GM12878 (cell line): ENCODE results near the gene INHBA. TPM values are rescaled to one million over a fixed set of nuclear protein-coding genes. Genes with fewer than 3 reads are reported as not detected.

Experiments used
- ATAC-seq: fragments of 200-7000 bp; cut with Tn5 transposase; 3 replicates; pipeline ENCODE4 v1.9.1; 2020; ENCODE audit warnings: mild to moderate bottlenecking, moderate library complexity
- BruUV-seq: library from RNA; stranded (reverse); fragments of 400-500 nt; replicated peaks from 2 replicates; lab custom pipeline; 2021; lab: Mats Ljungman, UMichigan
- CTCF ChIA-PET: fragments of 300-600 bp; sonication (Branson Sonifier 250); formaldehyde crosslinking; extraction: SDS; loops from one replicate; lab custom pipeline; 2021; ENCODE audit warnings: inconsistent platforms; lab: Yijun Ruan, JAX
- POLR2A ChIA-PET: fragments of 350-600 bp; formaldehyde crosslinking; extraction: SDS; loops from one replicate; lab custom pipeline; 2021; ENCODE audit warnings: inconsistent platforms; lab: Charles Lee
- RAD21 ChIA-PET: fragments of 300-600 bp; sonication (Branson Sonifier 250); formaldehyde crosslinking; loops from one replicate; lab custom pipeline; 2023; ENCODE audit warnings: antibody characterized with exemption; ENCODE audit not compliant: unreplicated experiment; lab: Charles Lee
- SMC1A ChIA-PET: fragments of 300-600 bp; sonication (Branson Sonifier 250); formaldehyde crosslinking; loops from one replicate; lab custom pipeline; 2023; ENCODE audit not compliant: unreplicated experiment, uncharacterized antibody; lab: Charles Lee
- DNase-seq: peaks from one replicate; pipeline ENCODE4 v3.0.0-alpha.2; 2011; ENCODE audit warnings: low read depth, low spot score
- FAIRE-seq: peaks from 3 replicates; lab custom pipeline; 2011; peaks lifted over from hg19 to GRCh38; lab: Jason Lieb, UNC
- H2AFZ ChIP-seq: 2 replicates; pipeline ENCODE4 v1.6.0; 2011; ENCODE audit warnings: low read depth, low read length, control low read depth; ENCODE audit not compliant: control insufficient read depth
- H3K27ac ChIP-seq: 2 replicates; pipeline ENCODE4 v1.5.1; 2011; ENCODE audit warnings: control low read depth; ENCODE audit not compliant: control insufficient read depth, insufficient read depth
- H3K27me3 ChIP-seq, 2 experiments: replicated peaks in 1 of 2; 2 replicates each; pipeline versions ENCODE4 v1.6.0 to v1.6.1; 2011; ENCODE audit warnings: low read length in 1 of 2; ENCODE audit not compliant: control insufficient read depth in 2 of 2, insufficient read depth in 2 of 2
- H3K36me3 ChIP-seq, 2 experiments: 2 replicates each; pipeline ENCODE4 v1.5.1; 2011; ENCODE audit warnings: low read length in 1 of 2; ENCODE audit not compliant: control insufficient read depth in 2 of 2, insufficient read depth in 2 of 2
- H3K4me1 ChIP-seq: 2 replicates; pipeline ENCODE4 v1.6.1; 2011; ENCODE audit warnings: mild to moderate bottlenecking, low read length, moderate library complexity, mixed read lengths; ENCODE audit not compliant: control insufficient read depth, insufficient read depth
- H3K4me2 ChIP-seq: 2 replicates; pipeline ENCODE4 v1.6.0; 2011; ENCODE audit warnings: control low read depth; ENCODE audit not compliant: control insufficient read depth, insufficient read depth
- H3K4me3 ChIP-seq: fragments of 200-600 bp; sonication (generic); 2 replicates; pipeline ENCODE4 v1.5.1; 2016
- H3K79me2 ChIP-seq: 2 replicates; pipeline ENCODE4 v1.6.0; 2011; ENCODE audit warnings: low read length; ENCODE audit not compliant: control insufficient read depth, insufficient read depth
- H3K9ac ChIP-seq: 2 replicates; pipeline ENCODE4 v1.8.0; 2011; ENCODE audit warnings: low read length, control low read depth, mixed read lengths; ENCODE audit not compliant: control insufficient read depth, insufficient read depth
- H3K9me3 ChIP-seq: replicated peaks from 3 replicates; pipeline ENCODE4 v1.5.1; 2011; ENCODE audit warnings: mild to moderate bottlenecking, low read length; ENCODE audit not compliant: control insufficient read depth, insufficient read depth
- H4K20me1 ChIP-seq: 2 replicates; pipeline ENCODE4 v1.6.0; 2011; ENCODE audit not compliant: control insufficient read depth, insufficient read depth
- ATF7 ChIP-seq: fragments of 450-650 bp; IDR thresholded peaks from 2 replicates; pipeline ENCODE4 v1.6.1; 2016; ENCODE audit warnings: low read depth, mild to moderate bottlenecking
- CREB1 ChIP-seq: IDR thresholded peaks from 2 replicates; pipeline ENCODE4 v1.6.1; 2012; ENCODE audit warnings: low read depth, mild to moderate bottlenecking, inconsistent platforms
- HDAC6 ChIP-seq: fragments of 200-600 bp; sonication (generic); IDR thresholded peaks from one replicate; pipeline ENCODE4 v1.8.0; 2017; ENCODE audit warnings: antibody characterized with exemption; ENCODE audit not compliant: unreplicated experiment
- PML ChIP-seq: IDR thresholded peaks from 2 replicates; pipeline ENCODE4 v1.6.1; 2012; ENCODE audit warnings: low read length, inconsistent platforms
- RELA ChIP-seq: fragments of 450-650 bp; IDR thresholded peaks from 2 replicates; pipeline ENCODE4 v1.8.0; 2014; ENCODE audit warnings: borderline replicate concordance; ENCODE audit not compliant: partially characterized antibody
- SP1 ChIP-seq: IDR thresholded peaks from one replicate; pipeline ENCODE4 v1.6.1; 2011; ENCODE audit warnings: low read depth, low read length
- SREBF1 ChIP-seq: IDR thresholded peaks from 2 replicates; pipeline ENCODE4 v1.6.1; 2012; ENCODE audit warnings: mild to moderate bottlenecking, low read length
- TARDBP ChIP-seq: IDR thresholded peaks from 2 replicates; pipeline ENCODE4 v1.6.1; 2016; ENCODE audit warnings: borderline replicate concordance
- TCF12 ChIP-seq: IDR thresholded peaks from 2 replicates; pipeline ENCODE4 v1.6.1; 2011; ENCODE audit warnings: low read depth, mild to moderate bottlenecking, low read length
- WGBS: methylation state at CpG from one replicate; pipeline ENCODE4 v1.1.6; 2016; ENCODE audit warnings: low lambda C conversion rate; ENCODE audit not compliant: insufficient replicate concordance, insufficient coverage; ENCODE audit errors: missing lambda C conversion rate; 5-methylcytosine and 5-hydroxymethylcytosine counted together
- in situ Hi-C: fragments of 300-500 bp; cut with MboI; formaldehyde crosslinking; loops from 9 replicates; pipeline ENCODE4 v1.14.3; 2018; ENCODE audit warnings: mixed read lengths
- intact Hi-C: fragments of 100-400 bp; cut with micrococcal nuclease; formaldehyde crosslinking; loops from one replicate; pipeline ENCODE4 v1.14.2; 2022; ENCODE audit not compliant: unreplicated experiment
- polyA plus RNA-seq, 11 experiments: library from polyadenylated mRNA; depleted of rRNA in 4 of 11; unstranded in 6 of 11; stranded (reverse) in 5 of 11; fragments of >200 nt; fragmentation: Nextera tagmentation in 4 of 11; fragmentation: Illumina TruSeq in 1 of 11; extraction: Ambion mirVana in 4 of 11; extraction: Trizol in 1 of 11; gene quantifications; 1 replicate in 1 of 11; 2 replicates in 10 of 11; pipeline versions ENCODE4 v1.2.1 to v1.2.3, GENCODE V29; 2011 to 2016; ENCODE audit warnings: inconsistent platforms in 2 of 11, missing spikeins in 2 of 11, low read depth in 1 of 11
- total RNA-seq, 4 experiments: library from RNA; depleted of rRNA in 3 of 4; stranded (reverse); fragments of >200 nt in 3 of 4; fragmentation: Illumina TruSeq in 1 of 4; extraction: Trizol in 1 of 4; gene quantifications; 2 replicates each; pipeline versions ENCODE4 v1.2.1 to v1.2.3, GENCODE V29; 2013 to 2021
- TF ChIP-seq, protein P1 (sequence below): fragments of 450-650 bp; IDR thresholded peaks from 2 replicates; pipeline ENCODE4 v1.6.1; 2017; ENCODE audit warnings: antibody characterized with exemption, mild to moderate bottlenecking, moderate library complexity

The INHBA gene
- total and polyA plus RNA-seq, 10 of the 15 experiments (the other 5 are each of a cell fraction or from before 2014, with no cell fraction given), result 0.04 to 0.05 (median 0.05) TPM; not detected in 6

DNA sequence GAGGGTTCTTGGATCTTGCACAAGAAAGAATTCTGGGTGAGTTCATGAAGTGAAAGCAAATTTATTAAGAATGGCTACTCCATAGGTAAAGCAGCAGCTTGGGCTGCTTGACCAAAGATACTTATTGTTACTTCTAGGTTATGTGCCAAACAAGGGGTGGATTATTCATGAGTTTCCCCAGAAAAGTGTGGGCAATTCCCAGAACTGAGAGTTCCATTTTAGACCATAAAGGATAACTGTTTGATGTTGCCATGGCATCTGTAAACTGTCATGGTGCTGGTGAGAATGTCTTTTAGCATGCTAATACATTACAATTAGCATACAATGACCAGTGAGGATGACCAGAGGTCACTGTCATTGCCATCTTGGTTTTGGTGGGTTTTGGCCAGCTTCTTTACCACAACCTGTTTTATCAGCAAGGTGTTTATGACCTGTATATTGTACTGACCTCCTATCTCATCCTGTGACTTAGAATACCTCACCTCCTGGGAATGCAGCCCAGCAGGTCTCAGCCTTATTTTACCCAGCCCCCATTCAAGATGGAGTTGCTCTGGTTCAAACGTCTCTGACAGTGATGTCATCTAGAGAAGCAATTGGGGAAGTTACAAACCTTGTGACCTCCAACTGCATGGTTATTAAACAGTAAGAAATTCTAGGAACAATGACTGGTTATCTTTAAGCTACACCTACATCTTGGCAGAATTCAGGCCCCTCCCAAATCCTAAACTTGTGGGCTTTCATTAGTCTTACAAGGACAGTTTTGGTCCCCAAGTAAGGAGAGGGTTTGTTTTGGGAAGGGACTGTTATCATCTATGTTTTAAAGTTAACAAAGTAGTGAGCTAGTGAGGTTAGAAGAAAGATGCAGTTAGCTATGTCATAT is 48.0 kb upstream of the INHBA start:
- Histone ChIP-seq H3K4me2 (no peak overlapping the region), H3K79me2 (no peaks in the 10 kb centered on the region), H3K9me3 (no peaks in the 10 kb centered on the region; the same call in none of the 3 replicates), H3K9ac (no peak overlapping the region), H3K36me3 (no peaks in the 10 kb centered on the region), H4K20me1 (no peaks in the 10 kb centered on the region), H3K4me1 (no peaks in the 10 kb centered on the region), H3K27me3 (no peaks in the 10 kb centered on the region), H3K4me3 (no peak overlapping the region), H3K27ac (no peak overlapping the region), H2AFZ (no peak overlapping the region)
- RAD21 ChIA-PET, result no interaction called here
- intact Hi-C loops, result no loop called here
- DNase-seq, result no peak
- ATAC-seq, result no peak
- BruUV-seq, result no TSS peak
- in situ Hi-C loops, result no loop called here
- FAIRE-seq, result no peak
- SMC1A ChIA-PET, result interaction anchor here (1.4 to 2.2 kb wide), 2 partner anchors 10 to 66 kb away, joined by 4 to 8 read pairs; no protein-coding TSS in a partner anchor
- POLR2A ChIA-PET, result interaction anchor here (1.0 kb wide), 1 partner anchor 106 kb away, joined by 3 read pairs; no protein-coding TSS in a partner anchor
- CTCF ChIA-PET, result interaction anchor here (1.6 kb wide), 1 partner anchor 10 kb away, joined by 3 read pairs; no protein-coding TSS in a partner anchor
- no peak for TF ChIP-seq CREB1
- TF ChIP-seq TCF12, result no peak
- no peak for TF ChIP-seq ATF7
- no peak for TF ChIP-seq TARDBP
- no peak for TF ChIP-seq RELA
- no peak for TF ChIP-seq SREBF1
- TF ChIP-seq, protein P1, sequence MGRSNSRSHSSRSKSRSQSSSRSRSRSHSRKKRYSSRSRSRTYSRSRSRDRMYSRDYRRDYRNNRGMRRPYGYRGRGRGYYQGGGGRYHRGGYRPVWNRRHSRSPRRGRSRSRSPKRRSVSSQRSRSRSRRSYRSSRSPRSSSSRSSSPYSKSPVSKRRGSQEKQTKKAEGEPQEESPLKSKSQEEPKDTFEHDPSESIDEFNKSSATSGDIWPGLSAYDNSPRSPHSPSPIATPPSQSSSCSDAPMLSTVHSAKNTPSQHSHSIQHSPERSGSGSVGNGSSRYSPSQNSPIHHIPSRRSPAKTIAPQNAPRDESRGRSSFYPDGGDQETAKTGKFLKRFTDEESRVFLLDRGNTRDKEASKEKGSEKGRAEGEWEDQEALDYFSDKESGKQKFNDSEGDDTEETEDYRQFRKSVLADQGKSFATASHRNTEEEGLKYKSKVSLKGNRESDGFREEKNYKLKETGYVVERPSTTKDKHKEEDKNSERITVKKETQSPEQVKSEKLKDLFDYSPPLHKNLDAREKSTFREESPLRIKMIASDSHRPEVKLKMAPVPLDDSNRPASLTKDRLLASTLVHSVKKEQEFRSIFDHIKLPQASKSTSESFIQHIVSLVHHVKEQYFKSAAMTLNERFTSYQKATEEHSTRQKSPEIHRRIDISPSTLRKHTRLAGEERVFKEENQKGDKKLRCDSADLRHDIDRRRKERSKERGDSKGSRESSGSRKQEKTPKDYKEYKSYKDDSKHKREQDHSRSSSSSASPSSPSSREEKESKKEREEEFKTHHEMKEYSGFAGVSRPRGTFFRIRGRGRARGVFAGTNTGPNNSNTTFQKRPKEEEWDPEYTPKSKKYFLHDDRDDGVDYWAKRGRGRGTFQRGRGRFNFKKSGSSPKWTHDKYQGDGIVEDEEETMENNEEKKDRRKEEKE, result no peak
- no peak for TF ChIP-seq SP1
- no peak for TF ChIP-seq PML
- no peak for TF ChIP-seq HDAC6
- WGBS, result 0% methylated on average over 1 of the region's 1 CpG
